GM19467 (cell line): ENCODE data around the gene LRRC4B.
"Not testable (repeated sequence)": the region's sequence is repeated elsewhere in the genome, so short reads cannot be mapped to it uniquely, and the experiment has no call there.

ENCODE experiments used
- ATAC-seq: cut with Tn5 transposase; IDR thresholded peaks from one replicate; pipeline ENCODE4 v1.9.1; 2021; ENCODE audit warnings: mild to moderate bottlenecking, moderate library complexity; ENCODE audit not compliant: unreplicated experiment

LRRC4B gene

GRCh38 chr19:50489461-50490011, 78.7 kb downstream of the LRRC4B start:
- no peak for ATAC-seq

- ATAC-seq: no peak
Measured at GRCh38 chr19:50488389-50489194, 79.6 kb downstream of the LRRC4B start.

- ATAC-seq: no peak
Measured at GRCh38 chr19:50486823-50487515, 81.3 kb downstream of the LRRC4B start.

- no peak for ATAC-seq
Measured at GRCh38 chr19:50485284-50485955, 82.8 kb downstream of the LRRC4B start.

GRCh38 chr19:50482916-50483315, 85.3 kb downstream of the LRRC4B start:
- ATAC-seq: no peak

- no peak for ATAC-seq
Measured at GRCh38 chr19:50482271-50482855, 85.9 kb downstream of the LRRC4B start.

- no peak for ATAC-seq
Measured at GRCh38 chr19:50481351-50482149, 86.7 kb downstream of the LRRC4B start.

GRCh38 chr19:50480281-50481111, 87.7 kb downstream of the LRRC4B start:
- ATAC-seq: no peak

GRCh38 chr19:50479761-50480251, 88.4 kb downstream of the LRRC4B start:
- ATAC-seq: no peak

- ATAC-seq: no peak
Measured at GRCh38 chr19:50478901-50479715, 89.1 kb downstream of the LRRC4B start.

- ATAC-seq: no peak
Measured at GRCh38 chr19:50477751-50478515, 90.3 kb downstream of the LRRC4B start.

- ATAC-seq: no peak
Measured at GRCh38 chr19:50476907-50477238, 91.4 kb downstream of the LRRC4B start.

- peak; percentile 80 for ATAC-seq
Measured at GRCh38 chr19:50476224-50476906, 91.9 kb downstream of the LRRC4B start, which contains the start of the genes EMC10 and GARIN5A. Gene EMC10, plus strand, starts transcription at chr19:50476507. Its CDS starts 38 bp downstream, at chr19:50476545. Gene GARIN5A, minus strand, starts transcription at chr19:50476848. Its CDS starts 460 bp downstream, at chr19:50476388.

GRCh38 chr19:50475736-50476223, 92.5 kb downstream of the LRRC4B start:
- no peak for ATAC-seq

- ATAC-seq: no peak
Measured at GRCh38 chr19:50475101-50475568, 93.1 kb downstream of the LRRC4B start.

- not testable (repeated sequence) for ATAC-seq
Measured at GRCh38 chr19:50473336-50473735, 94.9 kb downstream of the LRRC4B start.

GRCh38 chr19:50468818-50469217, 99.4 kb downstream of the LRRC4B start:
- no peak for ATAC-seq
